EL (cell line): ENCODE results near the gene SLC5A1.

Experiments used
- DNase-seq: peaks from one replicate; pipeline ENCODE4 v3.0.0-alpha.2; 2016

SLC5A1 gene

GRCh38 chr22:32042924-32043323, at the start of gene SLC5A1:
Gene SLC5A1, plus strand, starts transcription at chr22:32043261. Its CDS starts 21 bp downstream, at chr22:32043282.
- DNase-seq: no peak

GRCh38 chr22:31995046-31995445, 48.0 kb upstream of the SLC5A1 start:
- no peak for DNase-seq

GRCh38 chr22:31995807-31996206, 47.3 kb upstream of the SLC5A1 start:
- no peak for DNase-seq

GRCh38 chr22:31998784-31999385, 44.2 kb upstream of the SLC5A1 start:
- no peak for DNase-seq

- DNase-seq: no peak
These were observed 42.9 kb upstream of the SLC5A1 start for GRCh38 chr22:32000181-32000580.

- peak; percentile 43 for DNase-seq
These were observed 37.6 kb upstream of the SLC5A1 start for GRCh38 chr22:32005453-32005852.

- DNase-seq: no peak
These were observed 29.9 kb upstream of the SLC5A1 start for GRCh38 chr22:32013200-32013599.

GRCh38 chr22:32016081-32016480, 27.0 kb upstream of the SLC5A1 start:
- no peak for DNase-seq

GRCh38 chr22:32018056-32018455, 25.0 kb upstream of the SLC5A1 start:
- DNase-seq: no peak

- peak; percentile 67 for DNase-seq
These were observed 22.9 kb upstream of the SLC5A1 start for GRCh38 chr22:32020117-32020516.

- no peak for DNase-seq
These were observed 21.3 kb upstream of the SLC5A1 start for GRCh38 chr22:32021716-32022115.

- DNase-seq: no peak
These were observed 19.7 kb upstream of the SLC5A1 start for GRCh38 chr22:32023251-32023827.

- no peak for DNase-seq
These were observed 18.3 kb upstream of the SLC5A1 start for GRCh38 chr22:32024796-32025195.

- DNase-seq: no peak
These were observed 12.4 kb upstream of the SLC5A1 start for GRCh38 chr22:32030518-32031247.

- no peak for DNase-seq
These were observed 11.6 kb upstream of the SLC5A1 start for GRCh38 chr22:32031466-32031865.

- no peak for DNase-seq
These were observed 8.8 kb upstream of the SLC5A1 start for GRCh38 chr22:32034275-32034674.

GRCh38 chr22:32037236-32037635, 5.8 kb upstream of the SLC5A1 start:
- DNase-seq: no peak

GRCh38 chr22:32040324-32040904, 2.6 kb upstream of the SLC5A1 start:
- no peak for DNase-seq

- no peak for DNase-seq
These were observed 330 bp downstream of the SLC5A1 start for GRCh38 chr22:32043391-32043790.

GRCh38 chr22:32044477-32044876, 1.4 kb downstream of the SLC5A1 start:
- DNase-seq: no peak

GRCh38 chr22:32044913-32045312, 1.9 kb downstream of the SLC5A1 start:
- no peak for DNase-seq

- no peak for DNase-seq
These were observed 5.0 kb downstream of the SLC5A1 start for GRCh38 chr22:32048069-32048468.

GRCh38 chr22:32050678-32051515, 7.8 kb downstream of the SLC5A1 start:
- DNase-seq: peak; percentile 80
